Body of pancreas (tissue), 4 donors: Measurements from ENCODE around the gene NABP1. TPM values are rescaled to one million over a fixed set of nuclear protein-coding genes. Genes with fewer than 3 reads are reported as not detected.
A peak's percentile ranks its signal among the peaks of the same experiment; 100 is the strongest.

ENCODE experiments used
- ATAC-seq: fragments of 150-250 bp; one replicate; pipeline ENCODE4 v1.9.1; 2016
- DNase-seq, 4 donors: peaks; one replicate each; pipeline ENCODE4 v3.0.0-alpha.2; 2019
- H3K27ac ChIP-seq, 4 donors: fragments of 200-600 bp; sonication (generic); 1 replicate in 3 of 4; 2 replicates in 1 of 4; pipeline versions ENCODE4 v1.5.1 to v1.6.1; 2016 to 2019; ENCODE audit warnings: mild to moderate bottlenecking in 1 of 4, mixed read lengths in 1 of 4, moderate library complexity in 1 of 4
- H3K27me3 ChIP-seq, 2 donors: fragments of 200-600 bp; sonication (generic); one replicate each; pipeline ENCODE4 v1.6.0; 2016; ENCODE audit warnings: mild to moderate bottlenecking in 1 of 2
- H3K36me3 ChIP-seq, 2 donors: fragments of 200-600 bp; sonication (generic); replicated peaks in 1 of 2; 2 replicates each; pipeline ENCODE4 v1.5.1; 2016; ENCODE audit warnings: low read depth in 2 of 2; ENCODE audit not compliant: insufficient read depth in 1 of 2
- H3K4me1 ChIP-seq: fragments of 200-600 bp; sonication (generic); one replicate; pipeline ENCODE4 v1.6.0; 2016
- H3K4me3 ChIP-seq, 2 donors: fragments of 200-600 bp; sonication (generic); 1 replicate in 1 of 2; 2 replicates in 1 of 2; pipeline ENCODE4 v1.5.1; 2016 to 2019
- H3K9me3 ChIP-seq, 3 donors: fragments of 200-600 bp; sonication (generic); 1 replicate in 2 of 3; 2 replicates in 1 of 3; pipeline ENCODE4 v1.5.1; 2016
- POLR2A ChIP-seq, 3 donors: fragments of 450-650 bp; IDR thresholded peaks; one replicate each; pipeline ENCODE4 v1.6.1; 2016; ENCODE audit warnings: antibody characterized with exemption in 3 of 3, mild to moderate bottlenecking in 2 of 3
- WGBS, 2 donors: methylation state at CpG; one replicate each; pipeline ENCODE4 v1.1.5; 2017; 5-methylcytosine and 5-hydroxymethylcytosine counted together
- intact Hi-C: fragments of 100-400 bp; cut with DNase I; formaldehyde crosslinking; loops from one replicate; pipeline ENCODE4 v1.15.1; 2023
- total RNA-seq, 2 donors: library from RNA; depleted of rRNA; stranded (reverse); fragments of >200 nt; gene quantifications; one replicate each; pipeline ENCODE4 v1.1.0, GENCODE V29; 2016
- TF ChIP-seq, protein P1 (sequence below), 7 experiments: fragments of 450-650 bp in 4 of 7; fragments of 200-600 bp in 3 of 7; sonication (generic) in 3 of 7; IDR thresholded peaks; one replicate each; pipeline ENCODE4 v1.5.1; 2016 to 2019; ENCODE audit warnings: antibody characterized with exemption in 7 of 7

Gene NABP1
- total RNA-seq, 2 donors from 2014 or later, result 10.9 to 39.2 TPM

DNA sequence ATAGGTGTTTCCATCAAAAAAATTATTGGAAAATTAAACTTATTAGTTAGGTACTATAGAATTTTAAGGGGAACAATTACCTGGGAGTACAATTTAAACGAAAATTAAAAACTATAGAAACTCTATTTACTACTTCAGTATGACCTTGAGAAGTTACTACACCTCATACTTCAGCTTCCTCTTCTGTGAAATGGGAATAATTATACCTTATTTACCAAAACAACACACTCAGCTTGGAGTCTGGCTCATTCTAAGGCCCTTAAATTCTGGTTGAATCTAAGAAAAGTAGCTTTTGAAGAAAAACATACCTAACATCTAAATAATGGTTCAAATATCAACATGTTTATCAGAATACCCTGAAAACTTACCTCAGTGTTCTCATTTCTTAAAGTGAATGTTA lies 2.7 kb downstream of the NABP1 start:
- intact Hi-C loops, result no loop called here
- Histone ChIP-seq H3K4me1 (peaks cover 31% of the 10 kb centered on the region), H3K27me3 (no peaks in the 10 kb centered on the region), H3K4me3 (no peak overlapping the region), H3K27ac (peak overlapping the region in 1 of 4 donors; percentile 44), H3K36me3 (peaks cover 0 to 5% of the 10 kb centered on the region in 2 donors), H3K9me3 (no peaks in the 10 kb centered on the region)
- ATAC-seq (no peak), DNase-seq (no peak)
- 49 to 68% methylated on average over 1 of the region's 1 CpG for WGBS, 2 donors
- no peak for TF ChIP-seq POLR2A (IDR thresholded peaks at IDR 0.05)
- TF ChIP-seq, protein P1, sequence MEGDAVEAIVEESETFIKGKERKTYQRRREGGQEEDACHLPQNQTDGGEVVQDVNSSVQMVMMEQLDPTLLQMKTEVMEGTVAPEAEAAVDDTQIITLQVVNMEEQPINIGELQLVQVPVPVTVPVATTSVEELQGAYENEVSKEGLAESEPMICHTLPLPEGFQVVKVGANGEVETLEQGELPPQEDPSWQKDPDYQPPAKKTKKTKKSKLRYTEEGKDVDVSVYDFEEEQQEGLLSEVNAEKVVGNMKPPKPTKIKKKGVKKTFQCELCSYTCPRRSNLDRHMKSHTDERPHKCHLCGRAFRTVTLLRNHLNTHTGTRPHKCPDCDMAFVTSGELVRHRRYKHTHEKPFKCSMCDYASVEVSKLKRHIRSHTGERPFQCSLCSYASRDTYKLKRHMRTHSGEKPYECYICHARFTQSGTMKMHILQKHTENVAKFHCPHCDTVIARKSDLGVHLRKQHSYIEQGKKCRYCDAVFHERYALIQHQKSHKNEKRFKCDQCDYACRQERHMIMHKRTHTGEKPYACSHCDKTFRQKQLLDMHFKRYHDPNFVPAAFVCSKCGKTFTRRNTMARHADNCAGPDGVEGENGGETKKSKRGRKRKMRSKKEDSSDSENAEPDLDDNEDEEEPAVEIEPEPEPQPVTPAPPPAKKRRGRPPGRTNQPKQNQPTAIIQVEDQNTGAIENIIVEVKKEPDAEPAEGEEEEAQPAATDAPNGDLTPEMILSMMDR (IDR thresholded peaks at IDR 0.05), result no peak

DNA sequence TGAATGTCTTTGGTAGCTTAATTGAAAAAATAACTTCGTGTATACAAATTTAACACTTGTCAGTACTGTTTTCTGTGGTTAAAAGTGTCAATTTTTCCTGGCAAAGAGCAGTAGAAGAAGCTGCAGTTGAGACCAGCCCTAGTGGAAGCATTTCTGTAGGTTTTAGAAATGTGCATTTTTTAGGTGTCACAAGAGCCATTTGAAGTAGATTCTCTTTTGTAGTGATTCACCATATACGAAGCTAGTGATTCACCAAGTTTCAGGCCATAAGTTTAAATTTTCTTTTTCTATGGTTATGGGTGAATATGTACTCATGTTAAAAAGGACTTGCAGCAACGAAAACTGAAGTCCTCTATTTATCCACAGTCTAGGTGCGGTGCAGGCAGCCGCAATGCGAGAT lies 4.2 kb downstream of the NABP1 start:
- intact Hi-C loops, result no loop called here
- no peaks in the 10 kb centered on the region for H3K27me3 ChIP-seq
- no peak overlapping the region for H3K4me3 ChIP-seq
- no peak for TF ChIP-seq POLR2A (IDR thresholded peaks at IDR 0.05)
- TF ChIP-seq, protein P1 (IDR thresholded peaks at IDR 0.05), result no peak
- peaks cover 23% of the 10 kb centered on the region for H3K4me1 ChIP-seq
- WGBS, 2 donors, result 92 to 95% methylated on average over 6 of the region's 6 CpGs
- ATAC-seq (no peak), DNase-seq (no peak)
- peaks cover 0 to 7% of the 10 kb centered on the region in 2 donors for H3K36me3 ChIP-seq
- no peak overlapping the region for H3K27ac ChIP-seq
- H3K9me3 ChIP-seq, result no peaks in the 10 kb centered on the region

DNA sequence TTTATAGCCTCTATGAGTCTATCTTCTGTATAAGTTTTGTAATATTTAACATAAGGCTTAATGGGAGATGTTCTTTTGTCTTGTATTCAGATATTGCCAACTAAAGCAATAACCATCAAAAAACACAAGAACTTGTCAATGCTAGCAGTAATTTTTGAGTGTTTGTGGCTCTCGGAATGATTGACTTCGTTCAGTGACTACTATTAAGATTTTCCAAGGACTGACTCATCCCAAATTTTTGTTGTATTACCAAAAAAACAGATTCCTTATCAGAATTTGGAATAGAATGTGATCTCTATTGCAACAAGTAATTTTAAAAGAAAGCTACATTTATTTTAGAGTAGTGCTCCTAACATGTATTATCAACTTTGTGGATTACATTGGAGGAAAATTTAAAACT lies 8.1 kb downstream of the NABP1 start:
- ATAC-seq, result no peak
- Histone ChIP-seq H3K4me3 (no peak overlapping the region), H3K27me3 (no peaks in the 10 kb centered on the region), H3K27ac (no peak overlapping the region), H3K9me3 (no peaks in the 10 kb centered on the region), H3K36me3 (peaks cover 0 to 7% of the 10 kb centered on the region in 2 donors), H3K4me1 (peaks cover 6% of the 10 kb centered on the region)
- intact Hi-C loops, result no loop called here
- TF ChIP-seq, protein P1 (IDR thresholded peaks at IDR 0.05), result no peak
- no peak for TF ChIP-seq POLR2A (IDR thresholded peaks at IDR 0.05)
- DNase-seq, result no peak
- 90 to 93% methylated on average over 2 of the region's 2 CpGs for WGBS, 2 donors

DNA sequence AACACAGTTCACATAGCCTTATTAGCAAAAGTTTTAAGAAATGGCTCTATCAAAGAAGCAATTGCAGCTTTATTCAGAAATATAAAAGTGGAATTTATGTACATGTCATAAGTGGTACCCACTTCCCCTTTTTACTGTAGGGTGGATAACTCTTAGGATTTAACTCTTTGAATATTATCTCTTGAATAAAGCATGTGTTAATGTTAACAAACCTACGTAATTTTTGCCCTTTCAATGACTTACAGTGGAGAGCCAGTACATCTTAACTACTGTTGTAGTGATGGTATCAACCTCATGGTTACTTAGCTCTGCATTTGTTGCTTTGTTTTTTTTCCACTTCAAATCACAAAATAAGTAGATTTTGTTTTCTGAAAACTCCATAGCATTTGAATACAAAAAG lies 8.8 kb downstream of the NABP1 start:
- intact Hi-C loops, result no loop called here
- DNase-seq (no peak), ATAC-seq (no peak)
- Histone ChIP-seq H3K36me3 (peaks cover 0 to 7% of the 10 kb centered on the region in 2 donors), H3K4me1 (peaks cover 8% of the 10 kb centered on the region), H3K4me3 (no peak overlapping the region), H3K9me3 (no peaks in the 10 kb centered on the region), H3K27me3 (no peaks in the 10 kb centered on the region), H3K27ac (no peak overlapping the region)
- TF ChIP-seq, protein P1 (IDR thresholded peaks at IDR 0.05), result no peak
- TF ChIP-seq POLR2A (IDR thresholded peaks at IDR 0.05), result no peak
- WGBS, 2 donors, result 72 to 86% methylated on average over 1 of the region's 1 CpG

DNA sequence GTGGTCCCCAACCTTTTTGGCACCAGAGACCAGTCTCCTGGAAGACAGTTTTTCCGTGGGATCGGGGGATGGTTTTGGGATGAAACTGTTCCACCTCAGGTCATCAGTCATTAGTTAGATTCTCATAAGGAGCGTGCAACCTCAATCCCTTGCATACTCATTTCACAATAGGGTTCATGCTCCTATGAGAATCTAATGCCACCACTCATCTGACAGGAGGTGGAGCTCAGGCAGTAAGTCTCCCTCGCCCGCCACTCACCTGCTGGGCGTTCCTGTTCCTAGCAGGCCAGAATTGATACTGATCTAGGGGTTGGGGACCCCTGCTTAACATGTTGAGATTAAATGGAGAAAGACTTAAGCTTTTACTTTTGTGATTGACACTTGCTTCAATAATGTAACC lies 9.9 kb downstream of the NABP1 start:
- ATAC-seq, result no peak

More for the DNA sequence above, 9.9 kb downstream of the NABP1 start:
- WGBS, 2 donors, result 88 to 91% methylated on average over 6 of the region's 6 CpGs
- Histone ChIP-seq H3K27me3 (no peaks in the 10 kb centered on the region), H3K27ac (no peak overlapping the region), H3K36me3 (peaks cover 0 to 7% of the 10 kb centered on the region in 2 donors), H3K9me3 (no peaks in the 10 kb centered on the region), H3K4me1 (peaks cover 8% of the 10 kb centered on the region), H3K4me3 (no peak overlapping the region)
- intact Hi-C loops, result no loop called here
- no peak for DNase-seq
- TF ChIP-seq POLR2A (IDR thresholded peaks at IDR 0.05), result no peak
- TF ChIP-seq, protein P1 (IDR thresholded peaks at IDR 0.05), result no peak
